Parathyroid adenoma (tissue), 2 donors: ENCODE data around the gene GRM8.

Experiments
- H2AFZ ChIP-seq: fragments of 300-600 bp; sonication (generic); one replicate; pipeline ENCODE4 v1.7.0; 2017; ENCODE audit warnings: antibody characterized with exemption, mild to moderate bottlenecking
- H3K27ac ChIP-seq: fragments of 300-600 bp; sonication (generic); one replicate; pipeline ENCODE4 v1.7.0; 2017
- H3K27me3 ChIP-seq: fragments of 300-600 bp; sonication (generic); one replicate; pipeline ENCODE4 v1.7.0; 2017; ENCODE audit warnings: low read length; ENCODE audit not compliant: control insufficient read depth, insufficient read depth
- H3K36me3 ChIP-seq: fragments of 300-600 bp; sonication (generic); one replicate; pipeline ENCODE4 v1.7.0; 2017; ENCODE audit warnings: low read length; ENCODE audit not compliant: control insufficient read depth, insufficient read depth
- H3K4me1 ChIP-seq: fragments of 300-600 bp; sonication (generic); one replicate; pipeline ENCODE4 v1.7.0; 2017; ENCODE audit warnings: control low read depth
- H3K4me2 ChIP-seq: fragments of 300-600 bp; sonication (generic); one replicate; pipeline ENCODE4 v1.7.0; 2017; ENCODE audit warnings: low read length
- H3K4me3 ChIP-seq: fragments of 300-600 bp; sonication (generic); one replicate; pipeline ENCODE4 v1.7.0; 2017; ENCODE audit warnings: low read depth, low read length
- H3K79me2 ChIP-seq: fragments of 300-600 bp; sonication (generic); one replicate; pipeline ENCODE4 v1.7.0; 2017; ENCODE audit warnings: control low read depth
- H3K9ac ChIP-seq: fragments of 300-600 bp; sonication (generic); one replicate; pipeline ENCODE4 v1.7.0; 2017; ENCODE audit warnings: mild to moderate bottlenecking
- H3K9me3 ChIP-seq: fragments of 300-600 bp; sonication (generic); one replicate; pipeline ENCODE4 v1.7.0; 2017; ENCODE audit warnings: low read length; ENCODE audit not compliant: control insufficient read depth
- TF ChIP-seq, protein P1 (sequence below): fragments of 300-600 bp; sonication (generic); IDR thresholded peaks from one replicate; pipeline ENCODE4 v1.7.0; 2017; ENCODE audit warnings: antibody characterized with exemption, mild to moderate bottlenecking
- donor health status: primary hyperparathyroidism.

Gene GRM8

GRCh38 chr7:126533715-126534114 lies 719.0 kb downstream of the GRM8 start:
- no peak overlapping the region for H3K4me2 ChIP-seq
- H3K27ac ChIP-seq = no peak overlapping the region
- H3K36me3 ChIP-seq = no peaks in the 10 kb centered on the region
- TF ChIP-seq, protein P1, sequence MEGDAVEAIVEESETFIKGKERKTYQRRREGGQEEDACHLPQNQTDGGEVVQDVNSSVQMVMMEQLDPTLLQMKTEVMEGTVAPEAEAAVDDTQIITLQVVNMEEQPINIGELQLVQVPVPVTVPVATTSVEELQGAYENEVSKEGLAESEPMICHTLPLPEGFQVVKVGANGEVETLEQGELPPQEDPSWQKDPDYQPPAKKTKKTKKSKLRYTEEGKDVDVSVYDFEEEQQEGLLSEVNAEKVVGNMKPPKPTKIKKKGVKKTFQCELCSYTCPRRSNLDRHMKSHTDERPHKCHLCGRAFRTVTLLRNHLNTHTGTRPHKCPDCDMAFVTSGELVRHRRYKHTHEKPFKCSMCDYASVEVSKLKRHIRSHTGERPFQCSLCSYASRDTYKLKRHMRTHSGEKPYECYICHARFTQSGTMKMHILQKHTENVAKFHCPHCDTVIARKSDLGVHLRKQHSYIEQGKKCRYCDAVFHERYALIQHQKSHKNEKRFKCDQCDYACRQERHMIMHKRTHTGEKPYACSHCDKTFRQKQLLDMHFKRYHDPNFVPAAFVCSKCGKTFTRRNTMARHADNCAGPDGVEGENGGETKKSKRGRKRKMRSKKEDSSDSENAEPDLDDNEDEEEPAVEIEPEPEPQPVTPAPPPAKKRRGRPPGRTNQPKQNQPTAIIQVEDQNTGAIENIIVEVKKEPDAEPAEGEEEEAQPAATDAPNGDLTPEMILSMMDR = no peak
- no peak overlapping the region for H3K9ac ChIP-seq
- no peaks in the 10 kb centered on the region for H3K79me2 ChIP-seq
- no peaks in the 10 kb centered on the region for H3K4me1 ChIP-seq
- no peak overlapping the region for H2AFZ ChIP-seq
- H3K9me3 ChIP-seq = no peaks in the 10 kb centered on the region
- H3K4me3 ChIP-seq = no peak overlapping the region
- no peaks in the 10 kb centered on the region for H3K27me3 ChIP-seq

DNA sequence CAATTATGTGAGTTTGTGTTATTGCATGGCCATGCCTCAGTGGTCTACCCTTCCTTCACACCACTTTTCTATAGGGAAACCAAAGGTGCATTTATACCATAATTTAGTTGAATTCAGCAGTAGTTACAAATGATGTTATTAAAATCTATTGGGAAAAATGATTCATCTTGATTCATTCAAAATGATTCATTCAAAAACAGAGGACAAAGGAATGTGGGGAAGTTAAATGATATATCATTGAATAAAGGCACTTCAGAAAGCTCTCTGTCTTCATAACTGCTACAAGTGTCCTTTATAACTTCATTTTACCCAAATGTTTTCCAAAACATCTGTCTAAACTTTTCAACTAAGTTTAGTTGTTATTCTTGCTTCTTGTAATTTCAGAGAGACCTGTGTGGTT lies 722.9 kb downstream of the GRM8 start:
- H3K36me3 ChIP-seq = no peaks in the 10 kb centered on the region
- H3K4me2 ChIP-seq = no peak overlapping the region
- TF ChIP-seq, protein P1 = no peak
- no peak overlapping the region for H3K4me3 ChIP-seq
- no peaks in the 10 kb centered on the region for H3K9me3 ChIP-seq
- no peaks in the 10 kb centered on the region for H3K27me3 ChIP-seq
- H3K27ac ChIP-seq = no peak overlapping the region
- no peak overlapping the region for H3K9ac ChIP-seq
- no peaks in the 10 kb centered on the region for H3K4me1 ChIP-seq
- H3K79me2 ChIP-seq = no peaks in the 10 kb centered on the region
- H2AFZ ChIP-seq = no peak overlapping the region

GRCh38 chr7:126529254-126529653 lies 723.5 kb downstream of the GRM8 start:
- Histone ChIP-seq H3K27ac (no peak overlapping the region), H3K4me2 (no peak overlapping the region), H3K9ac (no peak overlapping the region), H3K4me1 (no peaks in the 10 kb centered on the region), H3K9me3 (no peaks in the 10 kb centered on the region), H3K27me3 (no peaks in the 10 kb centered on the region), H2AFZ (no peak overlapping the region), H3K79me2 (no peaks in the 10 kb centered on the region), H3K4me3 (no peak overlapping the region), H3K36me3 (no peaks in the 10 kb centered on the region)
- TF ChIP-seq, protein P1 = no peak

DNA sequence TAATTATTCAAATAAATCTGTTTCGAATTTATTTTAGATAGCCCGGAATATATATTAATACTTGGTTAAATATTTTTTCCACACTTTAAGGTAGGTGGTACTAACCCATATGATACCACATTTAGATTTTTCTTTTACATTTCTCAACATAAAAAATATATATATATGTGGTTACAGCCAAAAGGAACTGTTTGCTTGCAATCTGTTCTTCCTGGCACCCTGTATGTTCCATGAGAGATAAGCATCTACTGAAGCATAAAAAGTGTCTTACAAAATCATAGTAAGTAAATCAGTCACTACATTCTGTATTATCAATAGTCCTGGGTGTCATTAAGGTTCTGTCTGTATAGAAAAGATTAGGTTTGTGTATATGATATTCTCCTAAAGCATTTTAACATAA lies 726.8 kb downstream of the GRM8 start:
- no peak overlapping the region for H3K4me2 ChIP-seq
- no peak overlapping the region for H3K9ac ChIP-seq
- H3K4me3 ChIP-seq = no peak overlapping the region
- TF ChIP-seq, protein P1 = no peak
- H2AFZ ChIP-seq = no peak overlapping the region
- no peaks in the 10 kb centered on the region for H3K9me3 ChIP-seq
- H3K79me2 ChIP-seq = no peaks in the 10 kb centered on the region
- no peaks in the 10 kb centered on the region for H3K4me1 ChIP-seq
- no peaks in the 10 kb centered on the region for H3K36me3 ChIP-seq
- H3K27me3 ChIP-seq = no peaks in the 10 kb centered on the region
- H3K27ac ChIP-seq = no peak overlapping the region

DNA sequence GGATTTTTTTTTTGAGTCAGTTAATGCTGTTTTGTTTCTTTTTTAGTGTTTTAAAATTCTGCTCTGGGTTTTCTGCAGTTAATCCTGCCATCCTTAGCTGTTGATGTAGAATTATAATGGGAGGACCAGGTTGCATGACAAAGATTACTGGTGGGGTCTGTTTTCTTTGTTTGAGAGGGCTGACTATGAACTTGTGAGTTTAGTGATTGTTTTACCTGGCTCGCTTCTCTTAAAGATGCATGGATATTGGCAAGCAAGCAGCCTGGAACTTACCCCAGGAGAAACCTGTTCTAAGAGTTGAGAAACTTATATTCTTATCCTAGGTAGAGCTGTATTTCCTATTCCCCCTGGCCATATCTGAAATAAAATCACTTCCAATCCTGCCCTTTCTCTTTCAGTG lies 727.8 kb downstream of the GRM8 start:
- no peaks in the 10 kb centered on the region for H3K79me2 ChIP-seq
- no peak overlapping the region for H3K9ac ChIP-seq
- H3K36me3 ChIP-seq = no peaks in the 10 kb centered on the region
- no peaks in the 10 kb centered on the region for H3K27me3 ChIP-seq
- no peak overlapping the region for H3K27ac ChIP-seq
- no peaks in the 10 kb centered on the region for H3K9me3 ChIP-seq
- no peaks in the 10 kb centered on the region for H3K4me1 ChIP-seq
- H3K4me2 ChIP-seq = no peak overlapping the region
- TF ChIP-seq, protein P1 = no peak
- H2AFZ ChIP-seq = no peak overlapping the region
- no peak overlapping the region for H3K4me3 ChIP-seq
